HG03064 (cell line): ENCODE data around the gene SHROOM1.
"Not testable (repeated sequence)": the region's sequence is repeated elsewhere in the genome, so short reads cannot be mapped to it uniquely, and the experiment has no call there.

Source experiments
- ATAC-seq: cut with Tn5 transposase; IDR thresholded peaks from one replicate; pipeline ENCODE4 v1.9.1; 2021; ENCODE audit warnings: low read depth; ENCODE audit not compliant: unreplicated experiment

The SHROOM1 gene

DNA sequence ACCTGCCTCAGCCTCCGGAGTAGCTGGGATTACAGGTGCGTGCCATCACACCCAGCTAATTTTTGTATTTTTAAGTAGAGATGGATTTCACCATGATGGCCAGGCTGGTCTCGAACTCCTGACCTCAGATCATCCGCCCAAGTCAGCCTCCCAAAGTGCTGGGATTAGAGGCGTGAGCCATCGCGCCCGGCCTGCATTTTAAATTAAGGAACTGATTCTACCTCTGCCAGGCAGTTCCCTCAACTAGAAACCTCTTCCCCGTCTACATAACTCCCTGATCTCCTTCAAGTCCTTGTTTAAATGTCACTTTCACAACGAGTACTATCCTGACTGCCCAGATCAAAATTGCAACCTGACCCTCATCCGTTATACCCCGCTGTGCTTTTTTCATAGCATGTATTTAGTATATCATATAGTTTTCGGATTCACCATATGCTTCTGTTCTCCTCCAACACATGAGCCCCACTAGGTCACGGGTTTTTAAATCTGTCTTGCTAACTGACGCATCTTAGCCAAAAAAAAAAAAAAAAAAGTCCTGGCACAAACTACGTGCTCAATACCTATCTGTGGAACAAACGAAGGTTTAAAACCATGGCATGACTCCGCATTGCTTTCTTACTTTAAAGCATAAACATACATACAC, 18.2 kb downstream of the SHROOM1 start:
- ATAC-seq = no peak

DNA sequence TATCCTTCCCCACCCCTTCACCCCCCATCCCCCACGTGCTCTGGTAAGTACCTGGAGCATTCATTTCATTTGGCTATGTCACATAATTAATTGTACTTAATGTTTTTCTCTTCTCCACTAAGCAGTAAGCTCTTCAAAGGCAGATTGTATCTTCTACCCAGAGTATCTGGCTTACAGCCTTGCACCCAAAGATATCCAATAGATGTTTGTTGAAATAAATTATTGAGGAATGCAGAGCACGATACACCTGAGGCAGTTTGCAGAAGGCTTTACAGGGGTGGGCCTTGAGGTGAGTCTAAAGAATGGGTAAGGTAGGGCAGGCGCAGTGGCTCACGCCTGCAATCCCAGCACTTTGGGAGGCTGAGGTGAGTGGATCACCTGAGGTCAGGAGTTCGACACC, 19.8 kb downstream of the SHROOM1 start:
- no peak for ATAC-seq

DNA sequence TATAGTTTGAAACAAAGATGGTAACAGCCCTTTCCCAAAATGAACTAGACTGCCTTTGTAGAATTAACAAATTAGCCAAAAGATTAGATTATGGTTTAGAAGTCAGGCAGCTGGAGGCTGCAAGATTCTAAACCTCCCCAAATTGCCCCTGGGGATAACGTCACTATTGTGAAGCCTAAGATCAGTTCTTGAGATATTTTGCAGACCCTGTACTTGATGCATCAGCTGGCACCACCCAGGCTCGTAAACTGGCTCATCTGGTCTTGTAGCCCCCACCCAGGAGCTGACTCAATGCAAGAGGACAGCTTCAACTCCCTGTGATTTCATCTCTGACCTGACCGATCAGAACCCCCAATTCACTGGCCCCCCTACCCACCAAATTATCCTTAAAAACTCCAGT, 21.6 kb downstream of the SHROOM1 start:
- no peak for ATAC-seq

DNA sequence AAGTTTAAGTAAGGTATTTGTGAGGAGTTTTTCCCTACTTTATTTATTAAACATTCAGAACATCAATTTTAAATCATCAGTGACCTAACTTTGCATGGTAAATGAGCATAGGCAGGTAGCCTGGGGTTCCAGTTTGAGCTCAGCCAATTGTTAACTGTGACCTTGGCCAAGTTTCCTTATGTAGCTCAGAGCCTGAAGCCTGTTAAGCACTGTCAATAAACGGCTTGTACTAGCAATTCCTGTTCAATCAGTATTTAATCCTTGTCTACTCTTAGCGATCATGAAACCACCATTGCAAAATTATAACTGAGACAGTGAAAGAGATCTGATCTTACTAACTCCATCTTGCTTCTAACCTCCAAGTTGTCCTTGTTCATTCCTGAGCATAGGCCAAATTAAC, 22.0 kb downstream of the SHROOM1 start:
- ATAC-seq = no peak

DNA sequence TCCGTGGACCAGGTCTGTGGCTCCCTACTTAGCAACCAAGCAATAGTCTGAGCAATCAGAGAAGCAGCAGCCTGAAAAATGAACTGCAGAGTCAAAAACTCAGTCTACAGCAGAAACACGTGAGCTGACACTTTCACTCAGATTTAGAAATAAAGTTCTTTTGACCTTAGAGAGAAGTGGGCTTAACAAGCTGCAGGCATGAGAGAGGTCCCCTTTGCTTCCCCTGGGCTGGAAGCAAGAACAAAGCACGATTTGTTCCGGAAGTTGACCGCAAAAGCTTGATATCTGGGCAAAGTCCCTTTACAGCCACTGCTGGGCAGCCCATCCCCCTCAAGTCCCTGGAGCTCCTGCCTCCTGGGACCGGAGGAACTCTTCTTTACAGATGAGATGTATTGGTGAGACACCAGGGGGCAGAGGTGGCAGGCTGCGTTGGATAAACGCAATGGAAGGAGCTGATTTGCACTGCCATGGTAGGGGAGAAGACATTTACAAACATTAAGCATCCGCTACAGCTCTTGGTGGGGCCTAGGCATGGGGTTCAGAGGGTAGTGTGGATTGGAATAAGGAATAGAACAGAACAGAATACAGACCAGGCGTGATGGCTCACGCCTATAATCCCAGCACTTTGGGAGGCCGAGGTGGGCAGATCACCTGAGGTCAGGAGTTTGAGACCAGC, 23.1 kb downstream of the SHROOM1 start:
- ATAC-seq = no peak

DNA sequence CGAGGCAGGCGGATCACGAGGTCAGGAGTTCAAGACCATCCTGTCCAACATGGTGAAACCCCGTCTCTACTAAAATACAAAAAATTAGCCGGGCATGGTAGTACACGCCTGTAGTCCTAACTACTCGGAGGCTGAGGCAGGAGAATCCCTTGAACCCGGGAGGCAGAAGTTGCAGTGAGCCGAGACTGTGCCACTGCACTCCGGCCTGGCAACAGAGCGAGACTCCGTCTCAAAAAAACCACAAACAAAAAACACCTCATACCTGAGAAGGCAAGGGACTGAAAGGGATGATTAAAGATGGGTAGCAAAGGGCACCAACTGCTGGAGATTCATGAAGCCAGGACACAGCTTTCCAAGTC, 23.7 kb downstream of the SHROOM1 start:
- ATAC-seq = not testable (repeated sequence)

DNA sequence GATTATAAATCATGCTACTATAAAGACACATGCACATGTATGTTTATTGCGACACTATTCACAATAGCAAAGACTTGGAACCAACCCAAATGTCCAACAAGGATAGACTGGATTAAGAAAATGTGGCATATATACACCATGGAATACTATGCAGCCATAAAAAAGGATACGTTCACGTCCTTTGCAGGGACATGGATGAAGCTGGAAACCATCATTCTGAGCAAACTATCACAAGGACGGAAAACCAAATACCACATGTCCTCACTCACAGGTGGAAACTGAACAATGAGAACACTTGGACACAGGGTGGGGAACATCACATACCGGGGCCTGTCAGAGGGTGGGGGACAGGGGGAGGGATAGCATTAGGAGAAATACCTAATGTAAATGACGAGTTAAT, 24.6 kb downstream of the SHROOM1 start:
- not testable (repeated sequence) for ATAC-seq

DNA sequence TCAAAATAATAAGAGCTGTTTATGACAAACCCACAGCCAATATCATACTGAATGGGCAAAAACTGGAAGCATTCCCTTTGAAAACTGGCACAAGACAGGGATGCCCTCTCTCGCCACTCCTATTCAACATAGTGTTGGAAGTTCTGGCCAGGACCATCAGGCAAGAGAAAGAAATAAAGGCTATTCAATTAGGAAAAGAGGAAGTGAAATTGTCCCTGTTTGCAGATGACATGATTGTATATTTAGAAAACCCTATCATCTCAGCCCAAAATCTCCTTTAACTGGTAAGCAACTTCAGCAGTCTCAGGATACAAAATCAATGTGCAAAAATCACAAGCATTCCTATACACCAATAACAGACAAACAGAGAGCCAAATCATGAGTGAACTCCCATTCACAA, 26.2 kb downstream of the SHROOM1 start:
- not testable (repeated sequence) for ATAC-seq

DNA sequence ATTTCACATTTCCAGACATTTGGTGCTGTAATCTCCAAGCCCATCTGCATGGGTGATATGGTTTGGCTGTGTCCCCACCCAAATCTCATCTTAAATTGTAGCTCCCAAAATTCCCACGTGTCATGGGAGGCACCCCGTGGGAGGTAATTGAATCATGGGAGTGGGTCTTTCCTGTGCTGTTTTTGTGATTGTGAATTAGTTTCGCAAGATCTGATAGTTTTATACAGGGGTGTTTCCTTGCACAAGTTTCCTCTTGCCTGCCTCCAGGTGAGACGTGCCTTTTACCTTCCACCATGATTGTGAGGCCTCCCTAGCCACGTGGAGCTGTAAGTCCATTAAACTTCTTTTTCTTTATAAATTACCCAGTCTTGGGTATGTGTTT, 27.8 kb downstream of the SHROOM1 start:
- ATAC-seq = not testable (repeated sequence)

DNA sequence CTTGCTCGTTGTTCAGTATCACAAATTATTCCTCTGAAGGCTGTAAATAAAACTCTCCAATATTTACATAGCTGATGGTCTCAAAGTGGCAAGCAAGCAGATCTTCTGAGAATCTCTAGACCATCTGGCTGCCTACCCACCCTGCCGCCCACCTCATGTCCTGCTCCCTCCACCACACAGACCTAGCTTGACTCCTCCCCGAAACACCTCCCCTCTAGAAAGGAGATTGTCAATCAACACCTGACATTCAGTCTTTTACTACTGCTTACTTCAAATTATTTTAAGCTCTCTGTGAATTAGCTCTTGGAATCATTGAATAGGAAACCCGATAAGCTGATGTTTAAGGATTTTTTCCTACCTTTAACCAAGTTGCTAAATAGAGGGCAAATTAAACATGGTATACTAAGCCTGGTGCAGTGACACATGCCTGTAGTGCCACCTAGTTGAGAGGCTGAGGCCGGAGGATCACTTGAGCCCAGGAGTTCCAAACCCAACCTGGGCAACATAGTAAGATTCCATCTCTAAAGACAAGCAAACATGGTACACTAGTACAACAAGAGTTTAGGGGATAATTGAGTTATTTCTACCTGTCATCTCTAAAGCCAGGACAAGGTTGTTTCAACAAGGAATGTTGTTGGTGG, 28.3 kb downstream of the SHROOM1 start:
- ATAC-seq = no peak

DNA sequence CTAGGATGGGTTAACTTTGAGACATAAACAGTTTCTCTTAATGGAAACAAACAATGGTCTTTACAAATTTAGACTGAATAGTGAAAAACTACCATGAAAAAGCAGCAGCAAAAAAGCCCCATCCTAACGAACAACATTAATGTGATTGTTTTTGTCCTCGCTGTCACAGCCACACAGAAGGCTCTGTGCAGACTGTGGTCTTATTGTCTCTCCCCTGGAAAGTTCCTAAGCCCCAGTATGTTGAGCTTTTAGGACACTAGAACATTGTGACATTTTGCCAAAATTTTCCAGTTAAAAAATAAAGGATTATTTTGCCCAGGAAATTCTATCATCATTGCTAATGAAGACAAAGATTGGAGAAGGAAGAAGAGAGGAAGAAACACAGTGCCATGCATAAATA, 29.9 kb downstream of the SHROOM1 start:
- no peak for ATAC-seq

DNA sequence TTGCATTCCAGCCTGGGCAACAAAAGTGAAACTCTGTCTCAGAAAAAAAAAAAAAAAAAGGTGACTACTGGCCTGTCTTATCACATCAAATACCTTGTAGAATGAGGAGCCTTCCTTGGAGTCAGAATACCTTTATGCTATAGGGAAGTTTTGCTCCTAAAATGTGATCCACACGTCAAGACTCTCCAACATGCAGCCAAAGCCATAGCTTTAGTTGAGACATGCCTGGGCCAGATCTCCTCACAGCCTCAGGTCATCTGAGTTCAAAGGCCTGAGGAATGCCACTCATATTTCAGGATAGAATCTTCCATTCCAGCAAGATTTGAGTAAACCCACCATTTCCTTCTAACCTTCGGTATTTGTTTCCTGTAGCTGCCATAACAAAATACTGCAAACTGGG, 31.1 kb downstream of the SHROOM1 start:
- ATAC-seq = no peak

DNA sequence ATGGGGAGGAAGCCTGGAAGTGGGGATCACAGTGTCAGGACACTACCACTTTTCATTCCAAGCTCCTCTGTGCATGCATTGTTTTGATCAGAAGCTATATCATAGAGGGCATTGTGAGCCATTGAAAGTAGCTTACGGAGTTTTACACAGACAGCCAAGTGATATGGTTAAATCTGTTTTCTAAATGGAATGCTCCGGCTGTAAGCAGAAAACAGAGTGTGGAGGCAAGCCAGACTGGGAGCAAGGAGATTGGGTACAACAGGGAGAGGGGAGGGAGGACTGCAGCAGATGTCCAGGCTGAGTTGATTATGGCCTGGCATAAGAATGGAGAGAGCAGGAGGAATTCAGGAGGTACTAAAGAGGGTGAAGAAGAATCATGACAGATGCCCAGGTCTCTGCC, 32.8 kb downstream of the SHROOM1 start:
- ATAC-seq = no peak

DNA sequence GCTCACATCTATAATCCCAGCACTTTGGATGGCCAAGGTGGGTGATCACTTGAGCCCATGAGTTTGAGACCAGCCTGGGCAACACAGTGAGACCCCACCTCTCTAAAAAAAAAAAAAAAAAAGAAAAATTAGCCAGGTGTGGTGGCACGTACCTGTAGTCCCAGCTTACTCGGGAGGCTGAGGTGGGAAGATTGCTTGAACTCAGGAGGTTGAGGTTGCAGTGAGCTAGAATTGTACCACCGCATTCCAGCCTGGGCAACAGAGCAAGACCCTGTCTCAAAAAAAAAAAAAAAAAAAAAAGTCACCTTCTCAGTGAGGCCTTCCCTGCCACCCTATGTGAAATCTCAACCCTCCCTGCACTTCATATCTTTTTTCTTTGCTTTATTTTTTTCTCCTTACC, 39.4 kb downstream of the SHROOM1 start:
- no peak for ATAC-seq

DNA sequence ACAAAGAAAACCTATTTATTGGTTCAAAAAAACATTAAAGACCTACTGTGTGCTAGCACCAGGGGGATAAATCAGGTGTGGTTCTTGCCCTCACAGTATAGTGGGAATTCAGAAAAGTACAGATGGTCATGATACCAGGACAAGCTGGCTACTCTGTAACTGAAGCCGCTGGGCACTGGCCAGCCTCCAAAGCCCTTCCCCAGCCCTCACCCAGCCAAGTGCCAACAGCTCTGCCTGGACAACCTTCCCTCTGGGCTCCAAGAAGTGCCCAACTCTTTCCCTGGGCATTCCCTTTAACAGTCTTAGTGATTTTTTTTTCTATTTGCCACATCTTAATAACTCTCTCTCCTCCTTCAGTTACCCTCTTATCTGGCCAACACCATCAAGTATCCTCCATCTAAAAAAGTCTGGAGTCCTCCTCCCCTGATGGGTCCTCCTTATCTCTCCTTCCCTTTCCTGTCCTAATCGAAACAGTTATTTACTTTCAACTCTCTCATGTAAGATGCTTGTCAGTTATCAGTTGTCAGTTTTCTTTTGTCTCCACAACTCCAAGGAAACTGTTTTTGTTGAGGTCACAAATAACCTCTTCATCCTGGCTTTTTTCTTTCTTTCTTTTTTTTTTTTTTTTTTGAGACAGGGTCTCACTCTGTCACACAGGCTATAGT, 40.1 kb downstream of the SHROOM1 start:
- no peak for ATAC-seq

DNA sequence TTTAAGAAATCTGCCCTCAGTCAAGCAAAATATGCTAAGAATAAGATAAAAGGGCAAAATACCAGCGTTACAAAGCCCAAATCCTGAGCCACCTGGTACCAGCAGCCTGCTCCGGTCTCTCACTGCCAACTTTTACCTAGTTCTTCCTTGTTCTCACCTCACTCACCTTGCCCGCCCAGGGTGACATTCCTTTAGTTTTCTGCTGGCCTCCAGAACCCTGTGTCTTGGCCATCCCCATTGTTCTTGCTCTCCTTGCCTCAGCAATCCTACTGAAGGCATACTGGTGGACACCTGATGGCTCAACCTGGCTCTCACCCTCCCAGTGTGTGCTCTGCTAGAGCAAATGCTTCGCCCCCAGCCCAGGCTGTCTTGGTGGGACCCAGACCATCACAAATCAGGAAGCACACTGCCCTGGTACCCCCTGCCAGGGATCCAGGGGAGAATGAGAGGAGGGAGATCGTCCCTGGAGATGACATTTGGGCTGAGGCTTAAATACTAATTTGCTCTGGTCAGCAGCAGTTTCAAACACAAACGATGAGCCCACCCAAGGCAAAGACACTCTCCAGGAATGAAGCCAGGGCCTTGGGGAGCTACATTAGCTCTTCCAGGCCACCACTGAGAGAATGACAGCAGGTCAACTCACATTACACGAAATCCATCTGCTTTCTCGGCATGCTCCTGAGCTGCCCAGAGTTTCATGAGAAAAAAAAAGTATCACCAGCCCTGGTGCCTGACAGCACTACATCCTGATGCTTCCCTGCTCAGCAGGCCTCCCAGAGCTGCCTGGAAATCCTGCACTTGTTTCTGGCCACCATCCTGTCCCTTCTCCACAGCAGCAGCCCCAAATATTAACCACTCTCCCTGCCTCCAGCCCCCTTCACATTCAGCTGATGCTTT, 41.2 kb downstream of the SHROOM1 start:
- no peak for ATAC-seq

DNA sequence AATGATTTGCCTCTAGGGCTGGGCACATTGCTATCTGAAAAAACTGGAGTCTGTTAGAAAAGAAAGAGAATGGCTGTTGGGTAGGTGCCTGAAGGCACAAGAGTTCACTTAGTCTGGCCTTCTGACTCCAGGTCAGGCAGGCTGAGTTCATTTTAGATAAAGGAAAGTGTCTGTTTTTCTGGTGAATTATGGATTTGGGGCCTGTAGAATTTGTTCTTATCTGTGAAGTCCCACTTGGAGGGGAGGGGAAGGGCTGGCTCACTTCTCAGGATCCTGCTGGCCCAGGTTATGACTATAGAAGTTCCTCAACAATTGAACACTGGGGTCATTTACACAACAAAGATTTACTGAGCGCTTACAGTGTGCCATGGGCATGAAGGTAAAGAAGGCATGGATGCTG, 41.9 kb downstream of the SHROOM1 start:
- ATAC-seq = no peak

DNA sequence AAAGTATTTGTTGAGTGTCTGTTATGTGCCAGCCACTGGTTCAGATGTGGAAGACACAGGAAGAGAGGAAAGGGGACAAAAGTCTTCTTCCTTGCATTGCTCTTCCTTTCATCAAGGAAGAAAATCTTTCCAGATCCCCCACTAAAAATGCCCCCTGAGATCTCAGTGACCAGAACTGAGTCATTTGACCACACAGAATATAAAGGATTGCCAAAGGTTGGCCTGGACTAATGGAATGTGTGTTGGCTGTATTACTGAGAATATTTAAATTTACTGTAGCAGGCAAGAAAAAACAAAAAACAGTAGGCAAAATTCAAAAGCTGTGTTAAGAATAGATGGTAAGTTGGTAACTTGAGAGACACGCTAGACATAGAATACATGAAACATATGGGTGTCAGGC, 43.4 kb downstream of the SHROOM1 start:
- ATAC-seq = no peak

DNA sequence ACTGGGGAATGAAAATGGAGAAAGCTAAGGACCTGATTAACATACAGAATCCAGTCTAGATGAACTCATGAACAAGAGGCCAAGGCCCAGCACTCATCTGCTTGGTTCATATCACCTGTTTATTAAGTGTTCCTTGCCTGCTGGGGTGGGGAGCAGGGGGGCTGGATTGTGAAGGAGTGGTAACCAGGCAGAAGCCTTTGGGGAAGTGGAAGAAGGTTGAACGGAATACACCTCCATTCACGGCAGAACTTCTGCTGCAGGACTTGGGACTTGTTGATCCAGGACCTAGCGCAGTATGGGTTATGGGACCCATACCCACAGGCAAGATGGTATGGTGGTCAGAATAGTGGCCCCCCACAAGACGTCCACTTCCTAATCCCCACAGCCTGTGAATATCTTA, 44.6 kb downstream of the SHROOM1 start:
- no peak for ATAC-seq

DNA sequence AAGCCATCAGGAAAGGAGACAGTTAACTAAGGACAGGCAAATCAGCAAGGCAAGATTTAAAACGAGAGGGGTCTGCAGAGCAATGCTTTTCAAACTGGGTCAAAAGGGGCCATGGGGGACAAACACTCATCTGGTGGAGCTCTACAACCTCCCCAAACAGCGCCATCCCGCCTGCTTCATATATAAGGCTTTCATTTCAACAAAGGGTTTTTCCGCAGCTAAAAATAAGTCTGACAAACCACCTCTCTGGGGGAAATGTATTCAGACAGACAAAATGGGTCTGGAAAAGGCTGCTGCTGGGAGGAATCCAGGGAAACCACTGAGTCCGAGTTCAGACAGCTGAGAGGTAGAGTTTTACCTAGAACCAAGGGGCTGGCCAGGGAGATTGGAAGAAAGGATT, 45.1 kb downstream of the SHROOM1 start:
- no peak for ATAC-seq

DNA sequence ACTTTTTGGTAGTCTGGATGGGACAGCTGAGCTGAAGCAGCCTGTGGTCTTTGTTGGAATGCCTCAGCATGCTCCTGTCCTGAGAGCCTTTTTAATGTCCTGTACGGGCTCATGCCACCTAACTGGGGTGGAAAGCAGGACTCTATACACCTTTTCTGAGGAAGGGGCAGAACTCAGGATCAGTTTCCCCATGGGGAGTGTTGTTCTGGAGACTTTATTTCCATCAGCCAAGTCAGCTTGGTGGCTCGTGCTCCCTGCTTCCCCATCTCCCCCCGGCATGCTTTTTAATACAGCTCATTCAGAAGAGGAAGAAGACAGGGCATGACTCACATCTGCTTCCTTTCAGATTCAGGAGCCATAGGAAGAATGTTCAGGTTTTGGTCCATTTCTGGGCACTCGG, 48.3 kb downstream of the SHROOM1 start:
- no peak for ATAC-seq
